ENCODE measurements around the gene DMAC2.

DNA sequence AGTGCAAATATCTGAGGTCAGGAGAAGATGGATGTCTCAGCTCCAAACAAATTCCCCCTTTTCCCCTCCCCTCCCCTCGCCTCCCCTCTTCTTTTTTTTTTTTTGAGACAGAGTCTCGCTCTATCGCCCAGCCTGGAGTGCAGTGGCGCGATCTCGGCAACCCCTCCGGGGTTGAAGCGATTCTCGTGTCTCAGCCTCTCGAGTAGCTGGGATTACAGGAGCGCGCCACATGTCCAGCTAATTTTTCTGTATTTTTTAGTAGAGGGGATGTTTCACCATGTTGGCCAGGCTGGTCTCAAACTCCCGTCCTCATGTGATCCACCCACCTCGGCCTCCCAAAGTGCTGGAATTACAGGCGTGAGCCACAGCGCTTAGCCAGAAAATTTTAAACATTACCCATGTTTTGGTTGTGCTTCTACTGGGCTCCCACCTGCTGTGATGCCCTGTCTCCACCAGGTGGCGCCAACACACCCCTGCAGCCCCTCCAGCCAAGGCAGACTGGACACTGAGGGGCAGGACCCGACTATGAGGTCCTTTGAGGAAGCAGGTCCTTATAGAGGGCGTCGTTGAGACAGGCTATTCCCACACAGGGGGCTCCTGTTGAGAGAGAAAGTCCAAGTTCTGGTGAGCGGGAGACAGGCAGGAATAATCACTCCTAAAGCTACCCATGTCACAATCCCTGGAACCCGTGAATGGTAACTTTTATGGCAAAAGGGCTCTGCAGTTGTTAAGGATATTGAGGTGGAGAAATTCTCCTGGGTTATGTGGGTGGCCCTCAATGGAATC, 9.6 kb upstream of the DMAC2 start:
- peak; percentile 90 for TF ChIP-seq SMC3 (conservative IDR thresholded peaks at IDR 0.05; ENCODE audit: poor library complexity)
- TF ChIP-seq, protein P1, sequence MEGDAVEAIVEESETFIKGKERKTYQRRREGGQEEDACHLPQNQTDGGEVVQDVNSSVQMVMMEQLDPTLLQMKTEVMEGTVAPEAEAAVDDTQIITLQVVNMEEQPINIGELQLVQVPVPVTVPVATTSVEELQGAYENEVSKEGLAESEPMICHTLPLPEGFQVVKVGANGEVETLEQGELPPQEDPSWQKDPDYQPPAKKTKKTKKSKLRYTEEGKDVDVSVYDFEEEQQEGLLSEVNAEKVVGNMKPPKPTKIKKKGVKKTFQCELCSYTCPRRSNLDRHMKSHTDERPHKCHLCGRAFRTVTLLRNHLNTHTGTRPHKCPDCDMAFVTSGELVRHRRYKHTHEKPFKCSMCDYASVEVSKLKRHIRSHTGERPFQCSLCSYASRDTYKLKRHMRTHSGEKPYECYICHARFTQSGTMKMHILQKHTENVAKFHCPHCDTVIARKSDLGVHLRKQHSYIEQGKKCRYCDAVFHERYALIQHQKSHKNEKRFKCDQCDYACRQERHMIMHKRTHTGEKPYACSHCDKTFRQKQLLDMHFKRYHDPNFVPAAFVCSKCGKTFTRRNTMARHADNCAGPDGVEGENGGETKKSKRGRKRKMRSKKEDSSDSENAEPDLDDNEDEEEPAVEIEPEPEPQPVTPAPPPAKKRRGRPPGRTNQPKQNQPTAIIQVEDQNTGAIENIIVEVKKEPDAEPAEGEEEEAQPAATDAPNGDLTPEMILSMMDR (IDR thresholded peaks at IDR 0.05; ENCODE audit: poor library complexity, severe bottlenecking): peak; percentile 87
- no peak for TF ChIP-seq EP300 (conservative IDR thresholded peaks at IDR 0.05; ENCODE audit: poor library complexity, severe bottlenecking)
- no peak for TF ChIP-seq EZH2 (IDR thresholded peaks at IDR 0.05; ENCODE audit: borderline replicate concordance, insufficient read depth, low read length, poor library complexity, severe bottlenecking)
- no peak for TF ChIP-seq TAF1 (IDR thresholded peaks at IDR 0.05; ENCODE audit: low read depth)
- no peak for TF ChIP-seq POLR2AphosphoS5 (IDR thresholded peaks at IDR 0.05)
- TF ChIP-seq, protein P2, sequence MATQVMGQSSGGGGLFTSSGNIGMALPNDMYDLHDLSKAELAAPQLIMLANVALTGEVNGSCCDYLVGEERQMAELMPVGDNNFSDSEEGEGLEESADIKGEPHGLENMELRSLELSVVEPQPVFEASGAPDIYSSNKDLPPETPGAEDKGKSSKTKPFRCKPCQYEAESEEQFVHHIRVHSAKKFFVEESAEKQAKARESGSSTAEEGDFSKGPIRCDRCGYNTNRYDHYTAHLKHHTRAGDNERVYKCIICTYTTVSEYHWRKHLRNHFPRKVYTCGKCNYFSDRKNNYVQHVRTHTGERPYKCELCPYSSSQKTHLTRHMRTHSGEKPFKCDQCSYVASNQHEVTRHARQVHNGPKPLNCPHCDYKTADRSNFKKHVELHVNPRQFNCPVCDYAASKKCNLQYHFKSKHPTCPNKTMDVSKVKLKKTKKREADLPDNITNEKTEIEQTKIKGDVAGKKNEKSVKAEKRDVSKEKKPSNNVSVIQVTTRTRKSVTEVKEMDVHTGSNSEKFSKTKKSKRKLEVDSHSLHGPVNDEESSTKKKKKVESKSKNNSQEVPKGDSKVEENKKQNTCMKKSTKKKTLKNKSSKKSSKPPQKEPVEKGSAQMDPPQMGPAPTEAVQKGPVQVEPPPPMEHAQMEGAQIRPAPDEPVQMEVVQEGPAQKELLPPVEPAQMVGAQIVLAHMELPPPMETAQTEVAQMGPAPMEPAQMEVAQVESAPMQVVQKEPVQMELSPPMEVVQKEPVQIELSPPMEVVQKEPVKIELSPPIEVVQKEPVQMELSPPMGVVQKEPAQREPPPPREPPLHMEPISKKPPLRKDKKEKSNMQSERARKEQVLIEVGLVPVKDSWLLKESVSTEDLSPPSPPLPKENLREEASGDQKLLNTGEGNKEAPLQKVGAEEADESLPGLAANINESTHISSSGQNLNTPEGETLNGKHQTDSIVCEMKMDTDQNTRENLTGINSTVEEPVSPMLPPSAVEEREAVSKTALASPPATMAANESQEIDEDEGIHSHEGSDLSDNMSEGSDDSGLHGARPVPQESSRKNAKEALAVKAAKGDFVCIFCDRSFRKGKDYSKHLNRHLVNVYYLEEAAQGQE (IDR thresholded peaks at IDR 0.05; ENCODE audit: borderline replicate concordance): no peak
- peak; percentile 73 for TF ChIP-seq RAD21 (conservative IDR thresholded peaks at IDR 0.05)

Data from neural cell (in vitro differentiated cells).